ENCODE results near the gene POLR3H.
"Not testable (repeated sequence)": the region's sequence is repeated elsewhere in the genome, so short reads cannot be mapped to it uniquely, and the experiment has no call there.

POLR3H gene, protein sequence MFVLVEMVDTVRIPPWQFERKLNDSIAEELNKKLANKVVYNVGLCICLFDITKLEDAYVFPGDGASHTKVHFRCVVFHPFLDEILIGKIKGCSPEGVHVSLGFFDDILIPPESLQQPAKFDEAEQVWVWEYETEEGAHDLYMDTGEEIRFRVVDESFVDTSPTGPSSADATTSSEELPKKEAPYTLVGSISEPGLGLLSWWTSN

DNA sequence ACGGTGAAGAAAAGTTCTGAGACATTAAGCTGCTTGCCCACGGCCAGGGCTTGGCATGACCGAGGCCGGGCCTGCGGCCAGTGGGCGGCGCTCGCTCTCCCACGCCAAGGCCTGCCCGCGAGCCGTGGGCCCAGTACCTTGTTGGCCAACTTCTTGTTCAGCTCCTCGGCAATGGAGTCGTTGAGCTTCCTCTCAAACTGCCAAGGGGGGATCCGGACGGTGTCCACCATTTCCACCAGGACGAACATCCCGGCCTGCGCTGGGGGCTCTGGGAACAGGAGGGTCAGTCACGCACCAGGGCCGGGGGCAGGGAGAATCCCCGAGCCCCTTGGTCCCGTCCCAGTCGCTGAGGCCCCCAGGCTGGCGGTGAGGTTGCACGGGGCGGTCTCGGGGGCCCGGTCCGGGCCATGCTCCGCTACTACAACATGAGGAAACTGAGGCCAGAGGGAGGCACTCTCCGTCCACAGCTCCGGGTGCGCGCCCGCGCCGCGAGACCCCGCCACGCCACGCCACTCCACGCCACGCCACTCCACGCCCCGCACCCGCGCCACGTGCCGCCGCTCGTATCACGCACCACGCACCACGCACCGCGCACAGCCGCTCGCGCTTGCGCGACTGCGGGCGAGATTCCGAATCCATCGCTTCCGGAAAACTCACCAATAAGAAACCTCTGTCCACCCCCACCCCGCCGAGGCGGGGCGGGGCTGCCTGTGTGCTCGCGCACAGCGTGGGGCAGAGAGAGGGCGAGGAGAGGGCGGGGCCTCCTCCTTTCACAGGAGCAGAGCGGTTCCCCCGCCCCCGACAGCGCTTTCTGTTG, at the start of gene POLR3H:
Gene POLR3H, minus strand, starts transcription at position 617 of the 817 bp plus-strand sequence. Its CDS starts 369 bp downstream, at position 248.
- Histone ChIP-seq H3K27ac (ENCODE audit: low read length) (peak within 1 kb of the TSS; percentile 74), H3K9me3 (ENCODE audit: insufficient read depth, low read length, severe bottlenecking) (no peaks in the 10 kb centered on the region), H3K4me3 (ENCODE audit: low read depth in 1 of 2, low read length in 2 of 2) (peak within 1 kb of the TSS; percentile 68 to 80), H3K9ac (ENCODE audit: low read depth, low read length) (peak within 1 kb of the TSS; percentile 81), H3K4me2 (ENCODE audit: insufficient read depth, low read length) (peak within 1 kb of the TSS; percentile 87), H2AFZ (ENCODE audit: low read depth, low read length) (peak within 1 kb of the TSS; percentile 89), H4K20me1 (ENCODE audit: insufficient read depth, low read length) (peaks cover 38% of the 10 kb centered on the region; the same call in 1 of the 2 replicates), H3K36me3 (ENCODE audit: insufficient read depth, low read length) (peaks cover 26% of the 10 kb centered on the region), H3K27me3 (ENCODE audit: insufficient read depth, low read length, poor library complexity) (no peaks in the 10 kb centered on the region), H3K79me2 (ENCODE audit: insufficient read depth, low read length) (peaks cover 51% of the 10 kb centered on the region), H3K4me1 (ENCODE audit: insufficient read depth, low read length) (peaks cover 41% of the 10 kb centered on the region)
- TF ChIP-seq, protein P1, sequence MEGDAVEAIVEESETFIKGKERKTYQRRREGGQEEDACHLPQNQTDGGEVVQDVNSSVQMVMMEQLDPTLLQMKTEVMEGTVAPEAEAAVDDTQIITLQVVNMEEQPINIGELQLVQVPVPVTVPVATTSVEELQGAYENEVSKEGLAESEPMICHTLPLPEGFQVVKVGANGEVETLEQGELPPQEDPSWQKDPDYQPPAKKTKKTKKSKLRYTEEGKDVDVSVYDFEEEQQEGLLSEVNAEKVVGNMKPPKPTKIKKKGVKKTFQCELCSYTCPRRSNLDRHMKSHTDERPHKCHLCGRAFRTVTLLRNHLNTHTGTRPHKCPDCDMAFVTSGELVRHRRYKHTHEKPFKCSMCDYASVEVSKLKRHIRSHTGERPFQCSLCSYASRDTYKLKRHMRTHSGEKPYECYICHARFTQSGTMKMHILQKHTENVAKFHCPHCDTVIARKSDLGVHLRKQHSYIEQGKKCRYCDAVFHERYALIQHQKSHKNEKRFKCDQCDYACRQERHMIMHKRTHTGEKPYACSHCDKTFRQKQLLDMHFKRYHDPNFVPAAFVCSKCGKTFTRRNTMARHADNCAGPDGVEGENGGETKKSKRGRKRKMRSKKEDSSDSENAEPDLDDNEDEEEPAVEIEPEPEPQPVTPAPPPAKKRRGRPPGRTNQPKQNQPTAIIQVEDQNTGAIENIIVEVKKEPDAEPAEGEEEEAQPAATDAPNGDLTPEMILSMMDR (IDR thresholded peaks at IDR 0.05; ENCODE audit: borderline replicate concordance, extremely low read depth, low read length, poor library complexity, severe bottlenecking), result peak; percentile 68
- TF ChIP-seq EZH2 (IDR thresholded peaks at IDR 0.05; ENCODE audit: borderline replicate concordance, low read depth, low read length, severe bottlenecking), result no peak
- ATAC-seq (ENCODE audit: insufficient read depth, low read depth), result peak; percentile 97
- DNase-seq, result peak; percentile 99

GRCh38 chr22:41593336-41593960, 49.2 kb upstream of the POLR3H start:
- Histone ChIP-seq H3K4me1 (ENCODE audit: insufficient read depth, low read length) (peaks cover 16% of the 10 kb centered on the region), H3K79me2 (ENCODE audit: insufficient read depth, low read length) (peaks cover 12% of the 10 kb centered on the region), H4K20me1 (ENCODE audit: insufficient read depth, low read length) (peaks cover 16% of the 10 kb centered on the region)
- H3K4me3 ChIP-seq (ENCODE audit: low read depth in 1 of 2, low read length in 2 of 2); H3K4me2 ChIP-seq (ENCODE audit: insufficient read depth, low read length); H3K9me3 ChIP-seq (ENCODE audit: insufficient read depth, low read length, severe bottlenecking); ATAC-seq (ENCODE audit: insufficient read depth, low read depth); H3K27ac ChIP-seq (ENCODE audit: low read length); H3K27me3 ChIP-seq (ENCODE audit: insufficient read depth, low read length, poor library complexity); DNase-seq; H3K9ac ChIP-seq (ENCODE audit: low read depth, low read length); H3K36me3 ChIP-seq (ENCODE audit: insufficient read depth, low read length); H2AFZ ChIP-seq (ENCODE audit: low read depth, low read length): not testable (repeated sequence)

DNA sequence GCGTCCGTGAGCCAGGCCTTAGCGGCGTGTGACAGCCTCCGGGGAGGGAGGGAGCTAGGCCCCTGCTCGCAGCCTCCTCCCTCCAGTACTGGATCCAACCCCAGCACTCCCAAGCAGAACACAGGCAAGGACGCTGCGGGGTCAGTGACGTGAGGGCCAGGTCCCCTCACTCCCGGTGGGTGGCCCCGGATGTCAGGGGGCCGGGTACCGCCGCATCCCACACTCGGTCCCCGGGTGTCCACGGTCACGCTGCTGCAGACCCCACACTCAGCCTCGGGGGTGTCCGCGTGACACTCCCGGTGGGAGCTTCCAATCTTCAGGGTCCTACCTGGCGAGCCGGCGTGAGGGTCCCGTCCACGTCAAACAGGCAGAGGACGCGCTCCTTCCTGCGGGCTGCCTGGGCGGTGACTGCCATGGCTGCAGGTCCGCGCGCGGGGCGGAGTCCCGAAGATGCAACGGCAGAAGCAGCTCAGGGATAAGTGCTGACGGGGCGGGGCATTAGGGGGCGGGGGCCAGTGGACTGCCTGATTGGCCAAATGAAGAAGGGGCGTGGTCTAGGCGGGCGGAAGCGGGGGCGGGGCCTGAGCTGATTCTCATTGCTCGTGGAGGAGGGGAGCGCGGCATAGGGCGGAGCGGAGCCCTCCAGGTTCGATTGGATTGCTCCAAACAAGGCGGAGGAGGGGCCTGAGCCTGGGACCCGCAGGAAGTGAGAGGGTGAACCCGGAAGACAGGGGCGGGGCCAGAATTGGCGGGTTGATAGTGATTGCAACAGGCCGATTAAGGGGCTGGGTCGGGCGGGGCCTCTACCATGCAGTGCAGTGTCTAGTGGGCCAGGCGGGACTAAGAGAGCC, 45.3 kb upstream of the POLR3H start, which contains the start of gene PMM1:
Gene PMM1, minus strand, starts transcription at position 450 of the 851 bp plus-strand sequence. Its CDS starts 35 bp downstream, at position 415.
- DNase-seq (peak; percentile 100), ATAC-seq (ENCODE audit: insufficient read depth, low read depth) (peak; percentile 93)
- H3K36me3 ChIP-seq (ENCODE audit: insufficient read depth, low read length), result peaks cover 3% of the 10 kb centered on the region; the same call in 1 of the 2 replicates
- H4K20me1 ChIP-seq (ENCODE audit: insufficient read depth, low read length), result no peaks in the 10 kb centered on the region
- H3K9me3 ChIP-seq (ENCODE audit: insufficient read depth, low read length, severe bottlenecking), result no peaks in the 10 kb centered on the region
- H3K9ac ChIP-seq (ENCODE audit: low read depth, low read length), result peak within 1 kb of the TSS; percentile 85
- H3K27ac ChIP-seq (ENCODE audit: low read length), result peak within 1 kb of the TSS; percentile 81
- H3K4me2 ChIP-seq (ENCODE audit: insufficient read depth, low read length), result peak within 1 kb of the TSS; percentile 85
- H3K4me3 ChIP-seq (ENCODE audit: low read depth in 1 of 2, low read length in 2 of 2), result peak within 1 kb of the TSS; percentile 58 to 95
- peaks cover 20% of the 10 kb centered on the region for H3K79me2 ChIP-seq (ENCODE audit: insufficient read depth, low read length)
- peak within 1 kb of the TSS; percentile 95 for H2AFZ ChIP-seq (ENCODE audit: low read depth, low read length)
- H3K27me3 ChIP-seq (ENCODE audit: insufficient read depth, low read length, poor library complexity), result no peaks in the 10 kb centered on the region
- H3K4me1 ChIP-seq (ENCODE audit: insufficient read depth, low read length), result peaks cover 24% of the 10 kb centered on the region
- no peak for TF ChIP-seq EZH2 (IDR thresholded peaks at IDR 0.05; ENCODE audit: borderline replicate concordance, low read depth, low read length, severe bottlenecking)
- TF ChIP-seq, protein P1 (IDR thresholded peaks at IDR 0.05; ENCODE audit: borderline replicate concordance, extremely low read depth, low read length, poor library complexity, severe bottlenecking), result no peak

Data from DND-41 (cell line).